Ovary (tissue), 9 donors: ENCODE data around the gene SLFN14. TPM values are rescaled to one million over a fixed set of nuclear protein-coding genes. Genes with fewer than 3 reads are reported as not detected.

Experiments
- DNase-seq, 5 donors: peaks; one replicate each; pipeline ENCODE4 v3.0.0-alpha.2; 2019 to 2020
- H3K27ac ChIP-seq, 2 donors: fragments of 200-600 bp; one replicate each; pipeline versions ENCODE4 v1.5.1 to v1.8.0; 2019 to 2022
- H3K27me3 ChIP-seq: fragments of 200-600 bp; one replicate; pipeline ENCODE4 v1.8.0; 2022
- H3K36me3 ChIP-seq: fragments of 200-600 bp; sonication (generic); one replicate; pipeline ENCODE4 v1.5.1; 2019
- H3K4me1 ChIP-seq: one replicate; pipeline ENCODE4 v1.8.1; 2013; ENCODE audit warnings: mild to moderate bottlenecking, moderate library complexity; ENCODE audit not compliant: insufficient read depth
- H3K4me3 ChIP-seq: fragments of 200-600 bp; sonication (generic); one replicate; pipeline ENCODE4 v1.5.1; 2017
- H3K9me3 ChIP-seq, 2 donors: fragments of 200-600 bp in 1 of 2; sonication (generic) in 1 of 2; one replicate each; pipeline versions ENCODE4 v1.5.1 to v1.8.1; 2013 to 2019; ENCODE audit warnings: mild to moderate bottlenecking in 1 of 2, moderate library complexity in 1 of 2
- EP300 ChIP-seq: sonication (generic); formaldehyde crosslinking; IDR thresholded peaks from one replicate; pipeline ENCODE4 v1.6.1; 2017; ENCODE audit warnings: antibody characterized with exemption
- POLR2A ChIP-seq: fragments of 450-650 bp; IDR thresholded peaks from one replicate; pipeline ENCODE4 v1.6.1; 2017; ENCODE audit warnings: antibody characterized with exemption, mild to moderate bottlenecking, moderate library complexity
- WGBS, 3 donors: extraction: QIAGEN DNeasy Blood & Tissue Kit in 1 of 3; methylation state at CpG; one replicate each; pipeline versions ENCODE4 v1.1.5 to v1.1.7; 2013 to 2017; 5-methylcytosine and 5-hydroxymethylcytosine counted together
- intact Hi-C, 4 donors: fragments of 100-400 bp; cut with DNase I; formaldehyde crosslinking; loops; one replicate each; pipeline versions ENCODE4 v1.11.0 to v1.15.1; 2022 to 2023
- polyA plus RNA-seq, 2 donors: library from polyadenylated mRNA; stranded (reverse); fragments of 200-250 nt in 1 of 2; fragments of 350-450 nt in 1 of 2; fragmentation: Illumina TruSeq in 1 of 2; extraction: RNeasy Lipid Tissue Mini Kit (QIAGEN cat#74804) in 1 of 2; gene quantifications; one replicate each; pipeline ENCODE4 v1.2.3, GENCODE V29; 2013 to 2014
- total RNA-seq, 7 donors: library from RNA; depleted of rRNA in 2 of 7; stranded (reverse); fragments of >200 nt in 2 of 7; fragmentation: NEBNext Ultra II Directional in 3 of 7; extraction: Animal tissue kit (Norgen Biotek cat#: 25700) in 3 of 7; gene quantifications; one replicate each; pipeline versions ENCODE4 v1.1.0 to v1.2.4, GENCODE V29; 2016 to 2023
- TF ChIP-seq, protein P1 (sequence below), 3 donors: fragments of 450-650 bp in 2 of 3; fragments of 200-600 bp in 1 of 3; IDR thresholded peaks; one replicate each; pipeline versions ENCODE4 v1.5.1 to v1.8.0; 2016 to 2022; ENCODE audit warnings: antibody characterized with exemption in 3 of 3, mild to moderate bottlenecking in 1 of 3
- donor health status: DM: no; HTN: no; CAD: no; lungs with moderate emphysema.
- donor health status: DM: no; HTN: no; CAD: no.
- donor health status: Bipolar disorder and iron deficiency.
- donor health status: DM: yes; HTN: yes; CAD: no.
- donor health status: DM: no; HTN: no; CAD: no.
- donor health status: DM: yes; HTN: yes; CAD: no.

The SLFN14 gene
- total and polyA plus RNA-seq, 9 donors, result not detected

- Histone ChIP-seq H3K9me3 (no peaks in the 10 kb centered on the region), H3K27ac (no peak overlapping the region), H3K4me1 (no peaks in the 10 kb centered on the region), H3K27me3 (no peaks in the 10 kb centered on the region), H3K36me3 (no peaks in the 10 kb centered on the region), H3K4me3 (no peak overlapping the region)
- 69 to 75% (median 70%) methylated on average over 8 of the region's 8 CpGs for WGBS, 3 donors
- no peak for DNase-seq
- intact Hi-C loops, result loop anchor here in 1 of 4 donors (10.0 kb wide), 1 partner anchor 196 kb away; no protein-coding TSS in a partner anchor
- TF ChIP-seq POLR2A (no peak), EP300 (no peak)
- TF ChIP-seq, protein P1, sequence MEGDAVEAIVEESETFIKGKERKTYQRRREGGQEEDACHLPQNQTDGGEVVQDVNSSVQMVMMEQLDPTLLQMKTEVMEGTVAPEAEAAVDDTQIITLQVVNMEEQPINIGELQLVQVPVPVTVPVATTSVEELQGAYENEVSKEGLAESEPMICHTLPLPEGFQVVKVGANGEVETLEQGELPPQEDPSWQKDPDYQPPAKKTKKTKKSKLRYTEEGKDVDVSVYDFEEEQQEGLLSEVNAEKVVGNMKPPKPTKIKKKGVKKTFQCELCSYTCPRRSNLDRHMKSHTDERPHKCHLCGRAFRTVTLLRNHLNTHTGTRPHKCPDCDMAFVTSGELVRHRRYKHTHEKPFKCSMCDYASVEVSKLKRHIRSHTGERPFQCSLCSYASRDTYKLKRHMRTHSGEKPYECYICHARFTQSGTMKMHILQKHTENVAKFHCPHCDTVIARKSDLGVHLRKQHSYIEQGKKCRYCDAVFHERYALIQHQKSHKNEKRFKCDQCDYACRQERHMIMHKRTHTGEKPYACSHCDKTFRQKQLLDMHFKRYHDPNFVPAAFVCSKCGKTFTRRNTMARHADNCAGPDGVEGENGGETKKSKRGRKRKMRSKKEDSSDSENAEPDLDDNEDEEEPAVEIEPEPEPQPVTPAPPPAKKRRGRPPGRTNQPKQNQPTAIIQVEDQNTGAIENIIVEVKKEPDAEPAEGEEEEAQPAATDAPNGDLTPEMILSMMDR (IDR thresholded peaks at IDR 0.05), result no peak
Measured at GRCh38 chr17:35548208-35548810, 12.3 kb downstream of the SLFN14 start.

DNA sequence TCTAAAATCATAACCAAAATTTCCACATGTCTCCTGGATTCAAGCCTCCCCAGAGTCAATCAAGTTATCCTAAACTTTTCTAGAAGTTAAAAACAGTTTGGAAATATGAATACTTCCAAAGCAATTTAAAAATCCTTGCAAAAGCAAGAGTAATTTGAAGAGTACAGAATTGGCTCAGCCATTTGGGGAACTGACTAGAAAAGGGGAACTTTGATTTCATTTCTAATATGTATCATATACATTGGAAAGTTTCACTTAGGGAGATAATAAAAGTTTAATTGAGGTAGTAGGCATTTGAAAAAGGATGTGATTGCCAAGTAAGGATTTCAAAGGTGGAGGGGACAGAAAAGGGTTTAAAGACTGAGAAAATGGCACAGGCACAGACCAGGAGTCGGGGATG is 14.1 kb downstream of the SLFN14 start:
- 58 to 73% (median 70%) methylated on average over 1 of the region's 1 CpG for WGBS, 3 donors
- no peak for DNase-seq
- H3K4me1 ChIP-seq, result peaks cover 2% of the 10 kb centered on the region
- H3K27ac ChIP-seq, result no peak overlapping the region
- H3K9me3 ChIP-seq, result no peaks in the 10 kb centered on the region
- H3K4me3 ChIP-seq, result no peak overlapping the region
- TF ChIP-seq, protein P1 (IDR thresholded peaks at IDR 0.05), result no peak
- TF ChIP-seq EP300 (no peak), POLR2A (no peak)
- intact Hi-C loops, result loop anchor here in 1 of 4 donors (10.0 kb wide), 1 partner anchor 198 kb away; no protein-coding TSS in a partner anchor
- H3K27me3 ChIP-seq, result no peaks in the 10 kb centered on the region
- H3K36me3 ChIP-seq, result no peaks in the 10 kb centered on the region

GRCh38 chr17:35545150-35545549 is 15.5 kb downstream of the SLFN14 start:
- WGBS, 3 donors, result 22 to 86% (median 84%) methylated on average over 1 of the region's 1 CpG
- DNase-seq, result no peak
- H3K4me1 ChIP-seq, result peaks cover 2% of the 10 kb centered on the region
- no peak overlapping the region for H3K4me3 ChIP-seq
- no peaks in the 10 kb centered on the region for H3K9me3 ChIP-seq
- H3K36me3 ChIP-seq, result no peaks in the 10 kb centered on the region
- TF ChIP-seq POLR2A (no peak), EP300 (no peak)
- TF ChIP-seq, protein P1 (IDR thresholded peaks at IDR 0.05), result no peak
- no peaks in the 10 kb centered on the region for H3K27me3 ChIP-seq
- intact Hi-C loops, result loop anchor here in 1 of 4 donors (10.0 kb wide), 1 partner anchor 200 kb away; no protein-coding TSS in a partner anchor
- no peak overlapping the region for H3K27ac ChIP-seq

- H3K27me3 ChIP-seq, result no peaks in the 10 kb centered on the region
- intact Hi-C loops, result loop anchor here in 1 of 4 donors (10.0 kb wide), 1 partner anchor 201 kb away; no protein-coding TSS in a partner anchor
Measured at GRCh38 chr17:35543856-35544255, 16.8 kb downstream of the SLFN14 start.

More at GRCh38 chr17:35543856-35544255, 16.8 kb downstream of the SLFN14 start:
- TF ChIP-seq, protein P1 (IDR thresholded peaks at IDR 0.05), result no peak
- no peak for TF ChIP-seq EP300
- TF ChIP-seq POLR2A, result no peak
- no peaks in the 10 kb centered on the region for H3K36me3 ChIP-seq
- 30 to 63% (median 31%) methylated on average over 1 of the region's 1 CpG for WGBS, 3 donors
- no peak overlapping the region for H3K4me3 ChIP-seq
- no peak for DNase-seq
- H3K27ac ChIP-seq, result no peak overlapping the region
- H3K9me3 ChIP-seq, result no peaks in the 10 kb centered on the region
- H3K4me1 ChIP-seq, result peaks cover 2% of the 10 kb centered on the region
